Measurements from ENCODE around the gene VWA2.

Gene VWA2

DNA sequence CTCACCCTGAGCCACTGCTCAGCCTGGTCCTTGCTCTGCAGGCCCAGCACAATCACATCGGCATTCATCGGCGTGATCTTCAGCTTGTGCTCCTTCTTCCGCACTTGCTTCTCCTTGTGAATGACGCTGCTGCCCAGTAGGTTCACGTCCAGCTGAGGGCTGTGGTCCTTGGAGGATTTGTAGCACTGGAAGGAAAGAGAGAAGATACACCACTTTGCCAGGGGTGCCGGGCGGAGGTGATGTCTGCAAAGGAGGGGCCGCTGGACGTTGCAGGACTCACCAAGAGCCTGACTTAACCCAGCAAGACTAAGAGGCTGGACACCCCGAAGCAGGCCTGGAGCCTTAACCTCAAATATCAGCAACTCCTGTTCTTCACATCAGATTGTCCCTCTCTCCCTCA lies 74.8 kb downstream of the VWA2 start:
- H3K4me3 ChIP-seq (ENCODE audit: low read depth, low read length), result no peak overlapping the region
- TF ChIP-seq, protein P1, sequence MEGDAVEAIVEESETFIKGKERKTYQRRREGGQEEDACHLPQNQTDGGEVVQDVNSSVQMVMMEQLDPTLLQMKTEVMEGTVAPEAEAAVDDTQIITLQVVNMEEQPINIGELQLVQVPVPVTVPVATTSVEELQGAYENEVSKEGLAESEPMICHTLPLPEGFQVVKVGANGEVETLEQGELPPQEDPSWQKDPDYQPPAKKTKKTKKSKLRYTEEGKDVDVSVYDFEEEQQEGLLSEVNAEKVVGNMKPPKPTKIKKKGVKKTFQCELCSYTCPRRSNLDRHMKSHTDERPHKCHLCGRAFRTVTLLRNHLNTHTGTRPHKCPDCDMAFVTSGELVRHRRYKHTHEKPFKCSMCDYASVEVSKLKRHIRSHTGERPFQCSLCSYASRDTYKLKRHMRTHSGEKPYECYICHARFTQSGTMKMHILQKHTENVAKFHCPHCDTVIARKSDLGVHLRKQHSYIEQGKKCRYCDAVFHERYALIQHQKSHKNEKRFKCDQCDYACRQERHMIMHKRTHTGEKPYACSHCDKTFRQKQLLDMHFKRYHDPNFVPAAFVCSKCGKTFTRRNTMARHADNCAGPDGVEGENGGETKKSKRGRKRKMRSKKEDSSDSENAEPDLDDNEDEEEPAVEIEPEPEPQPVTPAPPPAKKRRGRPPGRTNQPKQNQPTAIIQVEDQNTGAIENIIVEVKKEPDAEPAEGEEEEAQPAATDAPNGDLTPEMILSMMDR (IDR thresholded peaks at IDR 0.05; ENCODE audit: borderline replicate concordance, insufficient read depth, low read depth, low read length), result no peak

DNA sequence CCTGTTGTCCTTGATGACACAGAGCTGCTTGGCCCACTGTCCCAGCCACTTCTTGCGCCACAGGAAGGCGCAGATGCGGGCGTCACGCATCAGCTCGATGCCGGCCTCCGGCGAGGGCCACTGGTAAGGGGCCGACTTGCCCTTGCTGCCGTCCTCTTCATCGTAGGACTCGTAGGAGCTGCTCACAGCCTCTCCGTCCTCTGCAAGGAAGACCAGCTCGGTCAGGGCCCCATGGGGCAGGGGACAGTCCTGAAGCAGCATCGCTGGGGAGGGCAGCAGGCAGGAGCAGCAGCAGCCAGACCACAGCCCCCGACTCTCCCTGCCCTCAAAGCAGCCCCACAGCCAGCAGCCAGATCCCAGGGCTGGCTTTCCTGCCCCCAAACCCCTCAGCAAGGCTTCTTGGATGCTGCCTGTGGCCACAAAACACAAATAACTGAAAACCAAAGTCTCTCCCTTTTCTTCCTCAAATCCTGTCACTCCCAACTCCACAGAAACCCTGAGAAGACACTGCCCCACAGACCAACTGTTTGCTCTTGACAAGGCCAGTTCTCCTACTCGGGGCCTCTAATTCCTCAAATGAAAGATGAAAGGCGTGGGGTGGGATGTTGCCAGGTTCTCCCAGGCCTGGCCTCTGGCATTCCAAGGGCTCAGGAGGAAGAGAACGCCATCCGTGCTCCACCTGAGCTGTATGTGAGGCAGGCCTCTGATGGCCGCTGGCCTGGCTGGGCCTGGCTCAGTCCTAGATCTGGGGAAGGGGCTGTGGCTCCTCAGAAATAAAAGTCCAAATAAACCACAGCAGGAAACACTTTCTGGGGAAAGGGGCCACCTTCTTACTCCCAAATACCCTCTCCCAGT lies 76.7 kb downstream of the VWA2 start:
- no peak overlapping the region for H3K4me3 ChIP-seq (ENCODE audit: low read depth, low read length)
- TF ChIP-seq, protein P1 (IDR thresholded peaks at IDR 0.05; ENCODE audit: borderline replicate concordance, insufficient read depth, low read depth, low read length), result no peak

GRCh38 chr10:114316744-114317143 lies 77.7 kb downstream of the VWA2 start:
- H3K4me3 ChIP-seq (ENCODE audit: low read depth, low read length), result no peak overlapping the region
- TF ChIP-seq, protein P1 (IDR thresholded peaks at IDR 0.05; ENCODE audit: borderline replicate concordance, insufficient read depth, low read depth, low read length), result no peak

DNA sequence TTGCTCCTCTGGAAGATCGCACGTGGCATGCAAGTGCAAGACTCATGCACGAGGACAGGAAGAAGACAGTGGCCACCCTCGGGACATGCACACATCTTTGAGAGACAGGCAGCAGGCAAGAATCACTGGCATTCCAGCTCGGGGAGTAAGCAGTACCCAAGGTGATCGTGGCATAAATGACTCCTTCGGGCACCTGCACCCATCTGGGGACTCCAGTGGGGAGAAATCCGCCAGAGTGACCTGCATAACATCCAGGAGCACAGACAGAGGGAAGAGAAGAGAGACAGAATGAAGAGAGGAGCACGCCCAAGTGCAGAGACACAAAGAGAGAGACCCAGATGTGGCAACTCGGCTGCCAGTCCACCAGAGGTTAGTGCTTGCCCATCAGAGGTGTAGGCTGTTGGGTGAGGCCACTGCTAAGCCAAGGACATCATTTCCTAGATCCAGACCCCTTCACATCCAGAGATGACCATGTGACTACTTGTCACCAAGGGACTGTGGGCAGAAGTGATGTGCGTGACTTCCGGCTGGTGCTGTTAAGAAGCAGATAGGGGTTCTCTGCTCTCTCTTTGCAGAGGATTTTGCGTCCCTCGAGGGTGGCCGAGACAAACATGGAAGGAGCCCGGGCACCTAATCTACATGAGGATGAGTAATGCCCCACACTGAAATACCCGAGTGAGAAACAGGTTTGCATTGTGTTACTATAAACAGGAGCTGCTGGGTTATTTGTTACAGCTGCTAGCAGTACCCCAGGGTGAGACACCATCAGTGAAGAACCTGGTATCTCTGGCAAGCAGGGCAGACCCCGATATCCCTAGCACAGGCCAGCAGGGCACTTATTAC lies 80.6 kb downstream of the VWA2 start:
- no peak overlapping the region for H3K4me3 ChIP-seq (ENCODE audit: low read depth, low read length)
- TF ChIP-seq, protein P1 (IDR thresholded peaks at IDR 0.05; ENCODE audit: borderline replicate concordance, insufficient read depth, low read depth, low read length), result no peak

GRCh38 chr10:114320249-114321116 lies 81.4 kb downstream of the VWA2 start:
- no peak overlapping the region for H3K4me3 ChIP-seq (ENCODE audit: low read depth, low read length)
- TF ChIP-seq, protein P1 (IDR thresholded peaks at IDR 0.05; ENCODE audit: borderline replicate concordance, insufficient read depth, low read depth, low read length), result no peak

- TF ChIP-seq, protein P1 (IDR thresholded peaks at IDR 0.05; ENCODE audit: borderline replicate concordance, insufficient read depth, low read depth, low read length), result no peak
- no peak overlapping the region for H3K4me3 ChIP-seq (ENCODE audit: low read depth, low read length)
Measured at GRCh38 chr10:114322344-114322743, 83.3 kb downstream of the VWA2 start.
